Mononuclear cell (primary cell): ENCODE data around the gene EPHA4. TPM values are rescaled to one million over a fixed set of nuclear protein-coding genes. Genes with fewer than 3 reads are reported as not detected.

Experiments used
- H3K27me3 ChIP-seq: 2 replicates; pipeline ENCODE4 v1.6.0; 2011; ENCODE audit warnings: low read length, control low read depth; ENCODE audit not compliant: insufficient read depth
- H3K4me1 ChIP-seq: 2 replicates; pipeline ENCODE4 v1.5.1; 2011; ENCODE audit warnings: mild to moderate bottlenecking, low read length, control low read depth; ENCODE audit not compliant: insufficient read depth
- H3K4me3 ChIP-seq: 2 replicates; pipeline ENCODE4 v1.5.1; 2011; ENCODE audit warnings: mild to moderate bottlenecking, low read length, moderate library complexity
- H3K9me3 ChIP-seq: 2 replicates; pipeline ENCODE4 v1.5.1; 2011; ENCODE audit warnings: low read depth, mild to moderate bottlenecking, control low read depth, low read length
- total RNA-seq: library from RNA; depleted of rRNA; stranded (reverse); fragments of >200 nt; gene quantifications from one replicate; pipeline ENCODE4 v1.2.3, GENCODE V29; 2012

EPHA4 gene
- total RNA-seq, 1 donor, result 19.0 TPM

DNA sequence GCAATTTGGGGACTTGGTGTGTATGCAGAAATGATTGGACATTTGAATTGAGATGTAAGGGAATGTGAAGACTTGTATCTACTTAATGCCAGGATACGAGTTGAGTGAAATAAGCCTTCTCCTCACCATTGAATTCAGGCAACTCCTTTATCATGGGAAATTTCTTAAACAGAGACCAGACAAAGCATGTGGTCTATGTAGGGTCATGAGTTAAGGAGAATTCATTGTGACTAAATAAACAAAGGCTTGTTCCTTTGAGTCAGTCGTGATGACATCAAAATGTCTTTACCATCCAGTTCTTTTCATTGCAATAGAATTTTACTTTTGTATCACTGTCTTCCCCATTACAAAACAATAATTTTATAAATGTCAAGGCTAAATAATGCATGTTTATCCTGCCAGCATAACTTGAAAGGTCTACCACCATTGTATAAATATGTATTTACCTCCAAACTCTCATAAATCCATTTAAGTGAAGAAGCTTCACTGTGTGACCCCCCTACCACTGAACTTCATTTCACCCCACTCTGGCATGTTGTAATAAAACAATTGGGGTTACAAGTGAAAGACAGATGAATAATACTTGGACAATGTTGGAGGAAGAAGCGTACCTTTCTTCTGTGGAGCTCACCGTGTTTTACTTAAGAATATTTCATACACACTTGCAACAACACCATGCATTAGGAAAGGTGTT is 149.4 kb downstream of the EPHA4 start:
- Histone ChIP-seq H3K27me3 (no peaks in the 10 kb centered on the region), H3K9me3 (no peaks in the 10 kb centered on the region), H3K4me1 (peaks cover 5% of the 10 kb centered on the region), H3K4me3 (no peak overlapping the region)

DNA sequence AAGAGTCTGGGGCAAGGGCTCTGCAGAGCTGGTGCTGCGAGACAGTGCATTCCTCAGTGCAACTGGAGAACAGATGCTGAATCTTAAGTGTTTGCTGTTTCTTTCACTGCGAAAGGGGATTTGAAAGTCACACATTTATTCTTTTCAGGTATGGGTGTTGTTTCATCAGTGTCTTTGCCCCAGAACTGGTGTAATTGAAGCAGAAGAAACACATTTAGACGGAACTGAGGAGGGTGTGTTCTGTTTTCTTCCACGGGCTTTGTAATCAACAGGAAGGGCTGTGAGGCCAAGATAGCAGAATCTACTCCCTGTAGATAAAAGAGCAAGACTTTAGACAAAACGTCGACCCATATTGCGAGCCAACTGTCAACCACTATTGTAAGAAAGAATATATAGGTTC is 151.9 kb downstream of the EPHA4 start:
- Histone ChIP-seq H3K4me1 (peaks cover 5% of the 10 kb centered on the region), H3K4me3 (no peak overlapping the region), H3K27me3 (no peaks in the 10 kb centered on the region), H3K9me3 (no peaks in the 10 kb centered on the region)

GRCh38 chr2:221415789-221416188 is 156.3 kb downstream of the EPHA4 start:
- Histone ChIP-seq H3K4me3 (no peak overlapping the region), H3K4me1 (peaks cover 5% of the 10 kb centered on the region), H3K9me3 (no peaks in the 10 kb centered on the region), H3K27me3 (no peaks in the 10 kb centered on the region)

- H3K27me3 ChIP-seq, result no peaks in the 10 kb centered on the region
- H3K4me3 ChIP-seq, result no peak overlapping the region
- no peaks in the 10 kb centered on the region for H3K4me1 ChIP-seq
- H3K9me3 ChIP-seq, result no peaks in the 10 kb centered on the region
Measured at GRCh38 chr2:221412978-221413377, 159.1 kb downstream of the EPHA4 start.

DNA sequence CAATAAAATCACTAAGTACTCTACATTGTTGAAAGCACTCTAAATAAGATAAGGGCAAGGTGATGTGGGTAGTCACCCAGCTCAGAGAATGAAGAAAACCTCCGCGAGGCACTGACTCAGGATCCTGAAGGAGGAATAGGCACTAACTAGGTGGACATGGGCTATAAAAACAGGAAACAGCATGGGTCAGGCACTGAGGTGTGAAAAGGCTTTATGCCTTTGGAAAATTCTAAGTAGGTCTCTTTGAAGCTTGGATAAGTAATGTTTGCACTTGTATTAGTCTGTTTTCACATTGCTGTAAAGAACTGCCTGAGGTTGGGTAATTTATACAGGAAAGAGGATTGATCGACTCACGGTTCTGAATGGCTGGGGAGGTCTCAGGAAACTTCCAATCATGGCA is 161.6 kb downstream of the EPHA4 start:
- H3K27me3 ChIP-seq, result no peaks in the 10 kb centered on the region
- no peaks in the 10 kb centered on the region for H3K4me1 ChIP-seq
- H3K4me3 ChIP-seq, result no peak overlapping the region
- H3K9me3 ChIP-seq, result no peaks in the 10 kb centered on the region

- Histone ChIP-seq H3K4me3 (no peak overlapping the region), H3K4me1 (no peaks in the 10 kb centered on the region), H3K9me3 (no peaks in the 10 kb centered on the region), H3K27me3 (no peaks in the 10 kb centered on the region)
Measured at GRCh38 chr2:221407765-221408164, 164.3 kb downstream of the EPHA4 start.

- no peaks in the 10 kb centered on the region for H3K9me3 ChIP-seq
- no peaks in the 10 kb centered on the region for H3K27me3 ChIP-seq
- H3K4me3 ChIP-seq, result no peak overlapping the region
- no peaks in the 10 kb centered on the region for H3K4me1 ChIP-seq
Measured at GRCh38 chr2:221405521-221405920, 166.6 kb downstream of the EPHA4 start.

DNA sequence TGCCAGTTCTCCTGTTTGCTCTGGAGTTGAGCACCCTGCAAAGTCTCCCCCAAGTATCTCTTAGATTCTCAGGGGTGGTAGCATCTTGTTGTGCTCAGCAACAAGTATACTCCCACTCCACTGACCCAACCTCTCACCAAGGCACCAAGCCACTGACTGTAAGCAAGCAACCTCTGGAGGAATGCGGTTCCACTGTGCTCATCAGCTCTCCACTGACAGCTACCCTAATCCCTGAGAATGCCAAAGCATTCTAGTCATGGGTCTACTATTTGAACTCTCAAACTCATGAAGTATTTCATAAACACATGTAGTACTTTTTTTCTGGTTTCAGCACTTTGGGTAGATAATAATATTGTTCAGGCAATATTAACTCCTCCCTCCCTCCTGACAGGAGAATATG is 170.0 kb downstream of the EPHA4 start:
- no peak overlapping the region for H3K4me3 ChIP-seq
- no peaks in the 10 kb centered on the region for H3K9me3 ChIP-seq
- H3K4me1 ChIP-seq, result no peaks in the 10 kb centered on the region
- no peaks in the 10 kb centered on the region for H3K27me3 ChIP-seq

DNA sequence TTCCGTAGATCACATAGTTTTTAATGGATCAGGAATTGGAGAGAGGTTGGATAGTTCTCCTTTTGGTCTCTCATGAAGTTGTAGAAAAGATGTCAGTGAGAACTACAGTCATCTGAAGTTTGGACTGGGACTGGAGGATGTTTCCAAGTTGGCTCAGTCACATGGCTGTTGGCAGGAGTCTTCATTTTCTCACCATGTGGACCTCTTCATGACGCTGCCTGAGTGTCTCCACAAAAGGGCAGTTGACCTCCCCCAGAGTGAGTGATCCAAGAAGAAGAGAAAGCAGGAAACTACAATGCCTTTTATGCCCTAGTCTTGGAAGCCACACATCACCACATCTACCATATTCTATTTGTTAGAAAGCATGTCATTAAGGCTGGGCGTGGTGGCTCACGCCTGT is 171.7 kb downstream of the EPHA4 start:
- Histone ChIP-seq H3K27me3 (no peaks in the 10 kb centered on the region), H3K4me1 (no peaks in the 10 kb centered on the region), H3K9me3 (no peaks in the 10 kb centered on the region), H3K4me3 (no peak overlapping the region)

- no peaks in the 10 kb centered on the region for H3K9me3 ChIP-seq
Measured at GRCh38 chr2:221399183-221399582, 172.9 kb downstream of the EPHA4 start.

DNA sequence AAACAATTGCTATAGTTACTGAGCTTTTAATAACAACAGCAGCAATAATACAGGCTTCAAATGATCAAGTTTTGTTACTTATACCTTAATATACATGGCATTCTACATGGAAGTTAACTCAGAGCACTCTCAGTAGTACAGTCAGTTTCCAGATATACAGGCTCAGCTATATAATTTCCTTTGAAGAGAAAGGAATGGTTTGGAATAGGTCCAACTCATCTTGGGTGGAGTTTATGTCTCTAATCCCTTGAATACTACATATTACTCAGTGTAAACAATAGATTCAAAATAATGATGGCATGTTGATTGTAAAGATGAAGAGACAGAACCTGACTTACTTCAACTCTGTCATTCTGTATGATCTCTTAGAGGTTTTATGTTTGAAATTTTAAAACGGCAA is 174.9 kb downstream of the EPHA4 start:
- Histone ChIP-seq H3K4me1 (no peaks in the 10 kb centered on the region), H3K9me3 (no peaks in the 10 kb centered on the region), H3K4me3 (no peak overlapping the region), H3K27me3 (no peaks in the 10 kb centered on the region)

More at GRCh38 chr2:221399183-221399582, 172.9 kb downstream of the EPHA4 start:
- Histone ChIP-seq H3K27me3 (no peaks in the 10 kb centered on the region), H3K4me1 (no peaks in the 10 kb centered on the region), H3K4me3 (no peak overlapping the region)

DNA sequence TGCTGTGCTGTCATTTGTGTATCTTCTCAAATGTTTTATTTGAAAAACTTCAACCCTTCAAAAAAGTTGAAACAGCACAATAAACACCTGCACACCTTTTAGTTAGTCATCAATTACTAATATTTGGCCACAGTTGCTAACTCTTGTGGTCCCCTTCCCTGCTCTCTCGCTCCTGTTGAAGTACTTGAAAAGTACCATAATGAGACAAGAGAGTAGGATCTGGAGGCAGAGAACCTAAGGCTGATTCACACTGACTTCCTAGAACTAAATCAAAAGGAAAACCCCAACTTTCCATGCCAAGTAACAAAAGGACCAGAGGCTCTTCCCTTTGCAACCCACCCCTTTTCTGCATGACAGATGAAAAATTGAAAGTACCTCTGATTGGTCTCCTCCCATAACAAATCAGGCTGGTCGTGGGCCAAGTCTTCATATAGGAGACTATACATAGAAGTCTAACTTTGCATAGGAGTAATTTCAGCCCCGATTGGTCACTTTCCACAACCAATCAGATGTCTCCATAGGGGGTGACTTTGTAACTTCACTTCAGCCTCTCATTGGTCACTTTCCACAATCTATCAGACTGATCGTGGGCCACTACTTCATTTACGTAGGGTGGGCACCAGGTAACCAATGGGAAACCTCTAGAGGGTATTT is 179.7 kb downstream of the EPHA4 start:
- H3K27me3 ChIP-seq, result no peaks in the 10 kb centered on the region
- no peak overlapping the region for H3K4me3 ChIP-seq
- no peaks in the 10 kb centered on the region for H3K4me1 ChIP-seq
- H3K9me3 ChIP-seq, result no peaks in the 10 kb centered on the region

DNA sequence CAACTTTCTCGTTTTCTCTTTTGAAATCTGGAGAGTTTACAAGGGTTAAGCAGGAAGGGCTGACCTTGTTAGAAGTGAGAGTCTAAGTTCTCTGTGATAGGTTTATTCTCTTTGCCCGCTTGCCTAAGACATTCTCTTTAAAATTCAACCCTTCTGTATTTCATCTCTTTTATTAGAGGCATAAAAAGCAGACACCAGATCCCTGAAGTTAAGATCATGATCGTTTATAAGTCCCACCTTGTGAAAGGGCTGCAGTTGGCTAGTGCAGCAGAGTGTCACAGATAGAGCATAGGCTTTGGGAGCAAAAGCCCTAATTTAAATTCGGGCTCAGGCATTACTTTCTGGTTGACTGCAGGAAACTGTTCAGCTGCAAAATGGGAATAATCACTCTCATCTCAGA is 181.2 kb downstream of the EPHA4 start:
- no peaks in the 10 kb centered on the region for H3K4me1 ChIP-seq
- no peaks in the 10 kb centered on the region for H3K9me3 ChIP-seq
- H3K27me3 ChIP-seq, result no peaks in the 10 kb centered on the region
- no peak overlapping the region for H3K4me3 ChIP-seq

DNA sequence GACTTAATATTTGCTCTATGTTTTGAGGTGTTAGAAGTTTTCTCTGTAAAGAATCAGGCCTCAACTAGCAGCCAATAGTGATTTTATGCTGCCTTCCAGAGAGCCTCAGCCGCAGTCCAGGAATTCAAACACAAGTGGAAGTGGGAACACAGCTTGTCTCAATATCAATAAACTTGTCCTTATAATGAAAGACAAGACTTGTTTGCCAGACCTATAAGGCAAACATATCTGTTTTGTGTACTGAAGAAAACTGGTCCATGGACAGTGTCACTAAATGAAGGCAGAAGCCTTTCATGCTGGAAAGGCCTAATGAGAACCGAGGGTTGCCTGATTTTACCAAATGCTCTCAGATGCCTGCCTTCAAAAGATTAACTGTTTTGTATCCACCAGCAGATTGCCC is 182.2 kb downstream of the EPHA4 start:
- H3K4me3 ChIP-seq, result no peak overlapping the region
- H3K4me1 ChIP-seq, result no peaks in the 10 kb centered on the region
- H3K27me3 ChIP-seq, result no peaks in the 10 kb centered on the region
- no peaks in the 10 kb centered on the region for H3K9me3 ChIP-seq

- Histone ChIP-seq H3K9me3 (no peaks in the 10 kb centered on the region), H3K4me3 (no peak overlapping the region), H3K4me1 (no peaks in the 10 kb centered on the region), H3K27me3 (no peaks in the 10 kb centered on the region)
Measured at GRCh38 chr2:221389421-221389820, 182.7 kb downstream of the EPHA4 start.

GRCh38 chr2:221388891-221389290 is 183.2 kb downstream of the EPHA4 start:
- no peaks in the 10 kb centered on the region for H3K9me3 ChIP-seq
- no peaks in the 10 kb centered on the region for H3K27me3 ChIP-seq
- no peaks in the 10 kb centered on the region for H3K4me1 ChIP-seq
- no peak overlapping the region for H3K4me3 ChIP-seq
